Measurements from ENCODE around the gene SMAD3. TPM values are rescaled to one million over a fixed set of nuclear protein-coding genes. Genes with fewer than 3 reads are reported as not detected.

The SMAD3 gene
- total and polyA plus RNA-seq, 2 donors (not counting 1 experiment from before 2014, with no cell fraction given) = 55.9 to 163 TPM

GRCh38 chr15:67043939-67044771 lies 21.2 kb upstream of the SMAD3 start:
- peaks cover 35% of the 10 kb centered on the region for H3K4me1 Mint-ChIP-seq
- Histone ChIP-seq H3K79me2 (ENCODE audit: control insufficient read depth, insufficient read depth, low read length) (no peaks in the 10 kb centered on the region), H3K4me2 (replicated peaks; ENCODE audit: low read depth, low read length, poor library complexity, severe bottlenecking) (no peak overlapping the region), H3K9me3 (ENCODE audit: control extremely low read depth in 1 of 3, control insufficient read depth in 2 of 3, insufficient read depth in 1 of 3, low read length in 2 of 3) (no peaks in the 10 kb centered on the region), H3K36me3 (replicated peaks in 1 of 2; ENCODE audit: control extremely low read depth in 1 of 2, control insufficient read depth in 1 of 2, extremely low read depth in 1 of 2, insufficient read depth in 2 of 2, low read length in 1 of 2) (no peaks in the 10 kb centered on the region), H4K20me1 (ENCODE audit: control insufficient read depth, insufficient read depth, low read length, poor library complexity, severe bottlenecking) (no peaks in the 10 kb centered on the region), H2AFZ (ENCODE audit: insufficient read depth, low read depth, low read length, poor library complexity, severe bottlenecking) (no peak overlapping the region), H3K4me1 (ENCODE audit: control insufficient read depth in 2 of 2, insufficient read depth in 2 of 2, low read length in 2 of 2) (peaks cover 28 to 39% of the 10 kb centered on the region in 2 donors), H3K9ac (ENCODE audit: low read length) (no peak overlapping the region), H3K4me3 (ENCODE audit: control extremely low read depth in 1 of 5, extremely low read depth in 1 of 5, insufficient read depth in 1 of 5, low read depth in 2 of 5, low read length in 4 of 5) (no peak overlapping the region), H3K27me3 (replicated peaks in 1 of 4; ENCODE audit: control extremely low read depth in 1 of 4, control insufficient read depth in 3 of 4, insufficient read depth in 4 of 4, low read length in 3 of 4) (peaks cover 0 to 6% (median under 1%) of the 10 kb centered on the region in 4 experiments), H3K27ac (ENCODE audit: low read length in 2 of 2) (no peak overlapping the region)
- POLR2A ChIA-PET = no interaction called here
- H3K9me3 Mint-ChIP-seq (ENCODE audit: insufficient read depth) = no peaks in the 10 kb centered on the region
- CTCF ChIA-PET = no interaction called here
- no peaks in the 10 kb centered on the region for H3K27me3 Mint-ChIP-seq
- WGBS (ENCODE audit: insufficient coverage) = 79% methylated on average over 8 of the region's 13 CpGs
- no peak overlapping the region for H3K27ac Mint-ChIP-seq
- DNase-seq = no peak
- H3K4me3 Mint-ChIP-seq = no peak overlapping the region
- TF ChIP-seq CTCF (IDR thresholded peaks at IDR 0.05) = no peak
- ATAC-seq (ENCODE audit: low read depth) = no peak
- intact Hi-C loops (cut with micrococcal nuclease) = no loop called here

DNA sequence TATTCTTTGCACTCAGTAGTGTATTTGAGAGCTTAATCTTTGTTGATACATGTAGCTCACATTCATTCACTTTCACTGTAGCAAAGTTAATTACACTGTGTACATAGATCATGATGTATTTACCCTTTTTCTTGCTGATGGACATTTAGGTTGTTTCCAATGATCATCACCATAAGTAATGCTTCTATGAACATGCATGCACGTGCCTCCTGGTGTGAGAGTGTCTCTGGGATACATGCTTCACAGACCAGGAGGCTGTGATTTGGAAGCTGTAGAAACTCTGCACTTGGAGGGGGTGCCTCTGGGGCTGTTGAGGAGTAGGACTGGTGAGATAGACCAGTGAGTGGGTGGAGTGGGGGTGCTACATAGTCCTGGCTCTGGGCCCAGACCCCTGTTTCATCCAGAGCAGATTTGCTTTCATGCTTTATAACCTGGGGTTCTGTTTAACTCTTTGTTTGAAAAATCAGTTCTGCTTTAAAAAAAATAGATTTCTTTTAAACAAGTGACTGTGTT lies 18.2 kb upstream of the SMAD3 start:
- peak overlapping the region; percentile 46 for H3K27ac Mint-ChIP-seq
- H3K27me3 Mint-ChIP-seq = no peaks in the 10 kb centered on the region
- DNase-seq (no peak), ATAC-seq (ENCODE audit: low read depth) (no peak)
- H3K9me3 Mint-ChIP-seq (ENCODE audit: insufficient read depth) = no peaks in the 10 kb centered on the region
- peaks cover 46 to 49% of the 10 kb centered on the region in 2 donors for H3K4me1 ChIP-seq (ENCODE audit: control insufficient read depth in 2 of 2, insufficient read depth in 2 of 2, low read length in 2 of 2)
- POLR2A ChIA-PET = no interaction called here
- H3K36me3 ChIP-seq (replicated peaks in 1 of 2; ENCODE audit: control extremely low read depth in 1 of 2, control insufficient read depth in 1 of 2, extremely low read depth in 1 of 2, insufficient read depth in 2 of 2, low read length in 1 of 2) = no peaks in the 10 kb centered on the region
- H3K9me3 ChIP-seq (ENCODE audit: control extremely low read depth in 1 of 3, control insufficient read depth in 2 of 3, insufficient read depth in 1 of 3, low read length in 2 of 3) = no peaks in the 10 kb centered on the region
- H3K4me2 ChIP-seq (replicated peaks; ENCODE audit: low read depth, low read length, poor library complexity, severe bottlenecking) = no peak overlapping the region
- no CpG with 5 or more reads among the region's 1 CpG for WGBS (ENCODE audit: insufficient coverage)
- H3K4me3 ChIP-seq (ENCODE audit: control extremely low read depth in 1 of 5, extremely low read depth in 1 of 5, insufficient read depth in 1 of 5, low read depth in 2 of 5, low read length in 4 of 5) = no peak overlapping the region
- H4K20me1 ChIP-seq (ENCODE audit: control insufficient read depth, insufficient read depth, low read length, poor library complexity, severe bottlenecking) = no peaks in the 10 kb centered on the region
- no peak overlapping the region for H3K4me3 Mint-ChIP-seq
- H3K9ac ChIP-seq (ENCODE audit: low read length) = no peak overlapping the region
- H3K27ac ChIP-seq (ENCODE audit: low read length in 2 of 2) = no peak overlapping the region
- intact Hi-C loops (cut with micrococcal nuclease) = no loop called here
- CTCF ChIA-PET = interaction anchor here (0.6 to 1.2 kb wide), 3 partner anchors 11 to 114 kb away, joined by 3 to 4 read pairs (median 3); partner anchors contain the start of gene SMAD3
- H3K4me1 Mint-ChIP-seq = peaks cover 51% of the 10 kb centered on the region
- no peak overlapping the region for H2AFZ ChIP-seq (ENCODE audit: insufficient read depth, low read depth, low read length, poor library complexity, severe bottlenecking)
- TF ChIP-seq EZH2 (IDR thresholded peaks at IDR 0.05; ENCODE audit: borderline replicate concordance, insufficient read depth, low read depth, low read length, poor library complexity, severe bottlenecking) (no peak), CTCF (IDR thresholded peaks at IDR 0.05) (no peak)
- H3K79me2 ChIP-seq (ENCODE audit: control insufficient read depth, insufficient read depth, low read length) = no peaks in the 10 kb centered on the region
- H3K27me3 ChIP-seq (replicated peaks in 1 of 4; ENCODE audit: control extremely low read depth in 1 of 4, control insufficient read depth in 3 of 4, insufficient read depth in 4 of 4, low read length in 3 of 4) = no peaks in the 10 kb centered on the region
